Suprapubic skin (tissue), 4 donors: ENCODE results near the gene KCNJ6. TPM values are rescaled to one million over a fixed set of nuclear protein-coding genes. Genes with fewer than 3 reads are reported as not detected.

Experiments used
- DNase-seq, 2 donors: peaks; one replicate each; pipeline ENCODE4 v3.0.0-alpha.2; 2019; ENCODE audit warnings: low spot score in 2 of 2
- H3K27ac ChIP-seq: fragments of 200-600 bp; sonication (generic); one replicate; pipeline ENCODE4 v1.5.1; 2019
- H3K27me3 ChIP-seq: fragments of 200-600 bp; sonication (generic); one replicate; pipeline ENCODE4 v1.5.1; 2019
- H3K36me3 ChIP-seq: fragments of 200-600 bp; sonication (generic); one replicate; pipeline ENCODE4 v1.5.1; 2019
- H3K4me1 ChIP-seq: fragments of 200-600 bp; sonication (generic); one replicate; pipeline ENCODE4 v1.5.1; 2019
- H3K4me3 ChIP-seq: fragments of 200-600 bp; sonication (generic); one replicate; pipeline ENCODE4 v1.5.1; 2019; ENCODE audit warnings: mild to moderate bottlenecking
- H3K9me3 ChIP-seq: fragments of 200-600 bp; sonication (generic); one replicate; pipeline ENCODE4 v1.5.1; 2019
- EP300 ChIP-seq: sonication (generic); formaldehyde crosslinking; IDR thresholded peaks from one replicate; pipeline ENCODE4 v1.6.1; 2017; ENCODE audit warnings: antibody characterized with exemption
- POLR2A ChIP-seq, 2 donors: fragments of 450-650 bp; IDR thresholded peaks; one replicate each; pipeline ENCODE4 v1.6.1; 2017; ENCODE audit warnings: antibody characterized with exemption in 2 of 2, mild to moderate bottlenecking in 2 of 2, moderate library complexity in 2 of 2
- POLR2AphosphoS5 ChIP-seq, 3 donors: sonication (generic); formaldehyde crosslinking; IDR thresholded peaks; one replicate each; pipeline ENCODE4 v1.6.1; 2017; ENCODE audit warnings: antibody characterized with exemption in 3 of 3
- WGBS: methylation state at CpG from one replicate; pipeline ENCODE4 v1.1.5; 2018; 5-methylcytosine and 5-hydroxymethylcytosine counted together
- total RNA-seq, 4 donors: library from RNA; depleted of rRNA; stranded (reverse); fragments of >200 nt; gene quantifications; one replicate each; pipeline ENCODE4 v1.1.0, GENCODE V29; 2016
- TF ChIP-seq, protein P1 (sequence below), 2 donors: fragments of 200-600 bp in 1 of 2; fragments of 450-650 bp in 1 of 2; sonication (generic) in 1 of 2; IDR thresholded peaks; one replicate each; pipeline ENCODE4 v1.5.1; 2016 to 2019; ENCODE audit warnings: antibody characterized with exemption in 2 of 2, mild to moderate bottlenecking in 1 of 2, moderate library complexity in 1 of 2

Gene KCNJ6
- total RNA-seq, 4 donors from 2014 or later: not detected

DNA sequence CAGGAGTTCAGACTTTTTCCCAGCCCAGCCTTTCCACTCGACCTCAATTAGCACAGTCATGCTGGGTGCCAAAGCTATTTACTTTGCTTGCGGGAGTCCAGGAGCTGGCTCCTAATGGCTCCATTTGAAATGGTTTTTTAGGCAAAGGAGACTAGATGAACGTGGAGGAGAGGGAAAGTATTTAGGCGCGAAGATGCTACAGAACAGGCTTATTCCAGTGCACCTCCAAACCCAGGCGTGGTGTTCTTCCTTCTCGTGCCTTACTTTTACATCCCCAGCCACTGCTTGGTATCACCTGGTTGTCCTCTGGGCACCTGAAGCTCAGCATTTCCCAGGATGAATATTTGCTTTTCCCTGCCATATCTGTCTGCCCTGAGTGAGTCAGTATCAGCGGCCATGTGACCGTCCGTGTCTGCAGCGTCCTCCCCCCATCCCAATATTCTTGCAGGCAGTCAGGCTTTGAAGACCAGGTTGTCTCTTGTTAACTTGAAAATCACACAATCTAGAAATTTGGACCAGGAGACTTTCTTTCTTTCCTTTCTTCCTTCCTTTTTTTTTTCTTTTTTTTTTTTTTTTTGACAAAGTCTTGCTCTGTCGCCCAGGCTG, 351.2 kb downstream of the KCNJ6 start:
- no peak for TF ChIP-seq EP300
- no peak for TF ChIP-seq POLR2A (IDR thresholded peaks at IDR 0.05)
- TF ChIP-seq, protein P1, sequence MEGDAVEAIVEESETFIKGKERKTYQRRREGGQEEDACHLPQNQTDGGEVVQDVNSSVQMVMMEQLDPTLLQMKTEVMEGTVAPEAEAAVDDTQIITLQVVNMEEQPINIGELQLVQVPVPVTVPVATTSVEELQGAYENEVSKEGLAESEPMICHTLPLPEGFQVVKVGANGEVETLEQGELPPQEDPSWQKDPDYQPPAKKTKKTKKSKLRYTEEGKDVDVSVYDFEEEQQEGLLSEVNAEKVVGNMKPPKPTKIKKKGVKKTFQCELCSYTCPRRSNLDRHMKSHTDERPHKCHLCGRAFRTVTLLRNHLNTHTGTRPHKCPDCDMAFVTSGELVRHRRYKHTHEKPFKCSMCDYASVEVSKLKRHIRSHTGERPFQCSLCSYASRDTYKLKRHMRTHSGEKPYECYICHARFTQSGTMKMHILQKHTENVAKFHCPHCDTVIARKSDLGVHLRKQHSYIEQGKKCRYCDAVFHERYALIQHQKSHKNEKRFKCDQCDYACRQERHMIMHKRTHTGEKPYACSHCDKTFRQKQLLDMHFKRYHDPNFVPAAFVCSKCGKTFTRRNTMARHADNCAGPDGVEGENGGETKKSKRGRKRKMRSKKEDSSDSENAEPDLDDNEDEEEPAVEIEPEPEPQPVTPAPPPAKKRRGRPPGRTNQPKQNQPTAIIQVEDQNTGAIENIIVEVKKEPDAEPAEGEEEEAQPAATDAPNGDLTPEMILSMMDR (IDR thresholded peaks at IDR 0.05): no peak
- TF ChIP-seq POLR2AphosphoS5 (IDR thresholded peaks at IDR 0.05): no peak
- Histone ChIP-seq H3K9me3 (no peaks in the 10 kb centered on the region), H3K36me3 (no peaks in the 10 kb centered on the region), H3K4me3 (peak overlapping the region; percentile 74), H3K27me3 (no peaks in the 10 kb centered on the region), H3K4me1 (peaks cover 23% of the 10 kb centered on the region), H3K27ac (peak overlapping the region; percentile 91)
- WGBS: 78% methylated on average over 12 of the region's 12 CpGs
- no peak for DNase-seq

DNA sequence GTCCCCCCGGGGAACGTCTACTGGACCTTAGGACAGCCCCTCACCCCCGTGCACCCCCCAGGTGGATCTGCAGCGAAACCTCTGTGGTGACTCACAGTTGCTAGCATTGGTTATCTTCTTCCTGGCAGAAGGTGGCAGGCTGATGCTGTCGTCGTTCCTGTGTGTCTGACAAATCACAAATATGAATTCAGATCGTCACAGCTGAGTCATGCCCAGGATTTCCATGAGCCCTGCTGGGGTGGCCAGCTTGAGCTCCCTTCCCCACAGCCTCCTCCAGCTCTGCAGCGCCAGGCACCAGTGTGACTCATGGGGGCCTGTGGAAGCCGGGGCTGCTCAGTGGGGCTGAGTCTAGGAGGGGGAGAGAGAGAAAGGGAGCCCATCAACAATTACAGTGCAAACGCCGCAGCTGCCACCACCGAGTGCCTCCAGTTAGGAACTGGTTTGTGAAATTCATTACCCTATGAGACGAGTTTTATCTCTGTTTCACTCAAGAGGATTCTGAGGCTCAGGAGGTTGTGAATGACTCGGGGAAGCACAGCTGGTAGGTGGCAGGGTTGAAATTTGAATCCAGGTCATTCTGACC, 351.8 kb downstream of the KCNJ6 start:
- peak; percentile 88 to 91 for DNase-seq
- Histone ChIP-seq H3K36me3 (no peaks in the 10 kb centered on the region), H3K27ac (peak overlapping the region; percentile 91), H3K4me1 (peaks cover 23% of the 10 kb centered on the region), H3K27me3 (no peaks in the 10 kb centered on the region), H3K4me3 (peak overlapping the region; percentile 74), H3K9me3 (no peaks in the 10 kb centered on the region)
- 19% methylated on average over 10 of the region's 14 CpGs for WGBS
- TF ChIP-seq EP300 (peak; percentile 55), POLR2AphosphoS5 (IDR thresholded peaks at IDR 0.05) (no peak)

DNA sequence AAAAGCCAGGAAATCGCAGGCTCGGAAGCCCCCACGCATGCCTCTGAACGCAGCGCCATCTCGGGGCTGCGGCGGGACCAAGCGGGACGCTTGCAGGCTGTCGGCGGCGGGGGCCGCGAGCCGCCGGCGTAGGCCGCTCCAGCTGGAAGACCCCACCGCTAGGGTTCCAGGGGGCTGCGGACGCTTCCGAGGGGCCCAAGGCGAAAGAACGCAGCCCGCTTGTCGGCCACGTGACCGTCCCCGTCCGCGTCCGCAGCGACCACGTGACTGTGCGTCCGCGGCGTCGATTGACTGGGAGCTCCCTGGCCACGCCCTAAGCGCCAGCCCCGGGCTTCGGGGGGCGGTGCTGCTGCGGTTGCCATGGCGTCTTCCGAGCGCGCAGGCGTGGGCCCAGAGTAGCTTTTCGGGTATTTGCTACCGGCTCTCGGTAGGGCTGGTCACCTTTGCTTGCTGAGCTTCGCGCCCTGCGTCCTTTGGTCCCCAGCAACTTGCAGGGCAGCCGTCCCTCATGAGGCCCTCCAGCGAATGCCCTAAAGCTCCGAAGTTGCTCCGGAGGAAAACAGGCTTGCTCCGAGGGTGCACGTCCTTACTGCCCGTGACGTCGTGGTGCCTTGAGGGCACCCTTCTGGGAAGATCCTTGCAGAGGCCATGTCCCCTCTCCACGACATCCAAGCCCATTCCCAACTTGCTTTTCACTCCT, 352.5 kb downstream of the KCNJ6 start:
- Histone ChIP-seq H3K36me3 (no peaks in the 10 kb centered on the region), H3K9me3 (no peaks in the 10 kb centered on the region), H3K27me3 (no peaks in the 10 kb centered on the region), H3K4me3 (peak overlapping the region; percentile 74), H3K27ac (peak overlapping the region; percentile 91), H3K4me1 (peaks cover 23% of the 10 kb centered on the region)
- 2% methylated on average over 35 of the region's 67 CpGs for WGBS
- TF ChIP-seq, protein P1 (IDR thresholded peaks at IDR 0.05): peak; percentile 13 to 36
- TF ChIP-seq EP300 (no peak), POLR2AphosphoS5 (IDR thresholded peaks at IDR 0.05) (peak in 1 of 3 donors; percentile 32), POLR2A (IDR thresholded peaks at IDR 0.05) (peak in 1 of 2 donors; percentile 43)
- peak; percentile 94 to 95 for DNase-seq

DNA sequence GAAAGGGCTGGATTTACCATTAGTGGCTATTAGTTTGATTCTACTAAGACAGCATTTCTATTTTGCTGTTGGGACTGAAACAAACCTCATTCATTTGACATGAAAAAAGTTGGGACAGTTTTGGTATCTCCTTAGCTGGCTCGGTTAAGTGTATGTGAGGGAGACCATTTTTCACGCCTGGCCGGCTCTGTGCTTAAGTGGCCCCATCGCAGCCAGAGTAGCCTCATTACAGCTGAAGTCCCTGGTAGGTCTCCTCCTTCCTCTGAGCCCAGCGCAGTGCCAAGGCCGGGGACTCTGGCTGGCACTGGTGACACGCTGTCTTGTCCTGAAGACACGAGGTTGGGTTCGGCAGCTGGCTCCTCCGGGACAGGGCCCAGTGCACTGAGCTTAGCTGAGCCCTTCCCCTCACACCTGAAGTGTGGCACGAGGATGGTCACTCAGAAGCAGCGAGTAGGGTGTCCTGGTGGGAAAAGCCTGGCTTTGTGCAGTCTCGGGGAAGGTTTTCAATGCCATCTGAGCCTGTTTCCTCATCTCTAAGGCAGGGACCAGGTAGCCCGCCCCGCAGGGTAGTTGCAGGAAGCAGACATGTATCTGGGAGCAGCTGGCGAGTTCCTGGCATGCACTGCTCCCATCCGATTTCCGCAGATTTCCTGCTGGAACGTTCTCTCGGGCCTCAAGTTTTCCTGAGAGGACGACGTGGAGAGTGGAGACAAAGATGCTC, 353.2 kb downstream of the KCNJ6 start:
- Histone ChIP-seq H3K4me3 (peak overlapping the region; percentile 74), H3K4me1 (peaks cover 23% of the 10 kb centered on the region), H3K27ac (peak overlapping the region; percentile 91), H3K9me3 (no peaks in the 10 kb centered on the region), H3K27me3 (no peaks in the 10 kb centered on the region), H3K36me3 (no peaks in the 10 kb centered on the region)
- peak in 1 of 2 donors; percentile 76 for DNase-seq
- TF ChIP-seq EP300 (no peak), POLR2AphosphoS5 (IDR thresholded peaks at IDR 0.05) (no peak), POLR2A (IDR thresholded peaks at IDR 0.05) (no peak)
- TF ChIP-seq, protein P1 (IDR thresholded peaks at IDR 0.05): no peak
- WGBS: 47% methylated on average over 15 of the region's 22 CpGs

DNA sequence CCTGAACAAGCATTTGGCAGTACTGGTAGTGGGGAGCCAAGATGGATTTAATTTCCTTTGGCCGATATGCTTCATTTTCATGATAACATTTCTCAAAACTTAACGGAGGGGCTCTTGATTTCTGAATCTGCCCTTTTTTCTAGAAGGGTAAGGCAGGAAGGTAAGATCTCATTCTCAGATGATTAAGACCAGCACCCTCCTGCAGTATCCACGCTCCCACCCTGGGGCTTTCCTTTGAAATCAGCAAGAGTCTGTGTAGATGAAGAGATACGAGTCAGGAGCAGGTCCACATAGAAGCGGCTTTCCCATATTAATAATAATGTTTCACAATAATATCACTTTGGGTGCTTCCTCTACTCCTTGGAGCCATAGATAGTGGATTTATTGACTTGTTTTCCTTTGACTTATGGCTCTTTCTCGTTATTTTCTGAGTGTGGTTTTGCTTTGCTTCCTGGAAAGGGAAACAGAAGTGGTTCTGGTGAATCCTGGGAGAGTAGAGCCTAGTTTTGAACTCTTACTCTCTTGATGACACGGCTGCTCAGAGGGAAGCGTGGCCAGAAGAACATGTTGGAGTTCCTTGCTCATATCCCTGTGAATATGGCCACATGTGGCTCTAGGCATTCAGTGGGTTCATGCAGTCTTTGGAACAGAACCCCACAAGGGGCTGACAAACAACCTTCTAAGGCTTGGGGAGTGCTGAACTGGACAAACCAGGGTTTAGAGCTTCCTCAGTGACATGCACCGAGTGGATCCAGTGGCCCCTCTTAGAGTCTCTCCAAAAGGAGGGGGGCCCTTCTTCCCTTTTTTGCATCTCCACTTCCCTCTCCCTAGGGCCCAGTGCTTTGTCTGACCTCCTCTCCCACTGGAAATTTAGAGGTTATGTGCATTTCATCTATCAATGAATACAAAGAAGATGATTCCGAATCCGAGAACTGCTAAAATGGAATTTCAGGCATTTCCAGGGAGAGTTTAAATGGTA, 354.0 kb downstream of the KCNJ6 start:
- Histone ChIP-seq H3K4me3 (no peak overlapping the region), H3K27ac (no peak overlapping the region), H3K9me3 (no peaks in the 10 kb centered on the region), H3K27me3 (no peaks in the 10 kb centered on the region), H3K4me1 (peaks cover 23% of the 10 kb centered on the region), H3K36me3 (no peaks in the 10 kb centered on the region)
- WGBS: 91% methylated on average over 11 of the region's 11 CpGs
- DNase-seq: peak in 1 of 2 donors; percentile 29
- TF ChIP-seq POLR2AphosphoS5 (IDR thresholded peaks at IDR 0.05) (no peak), EP300 (no peak), POLR2A (IDR thresholded peaks at IDR 0.05) (no peak)
- TF ChIP-seq, protein P1 (IDR thresholded peaks at IDR 0.05): no peak
